Measurements from ENCODE around the gene SOX1.

SOX1 gene

DNA sequence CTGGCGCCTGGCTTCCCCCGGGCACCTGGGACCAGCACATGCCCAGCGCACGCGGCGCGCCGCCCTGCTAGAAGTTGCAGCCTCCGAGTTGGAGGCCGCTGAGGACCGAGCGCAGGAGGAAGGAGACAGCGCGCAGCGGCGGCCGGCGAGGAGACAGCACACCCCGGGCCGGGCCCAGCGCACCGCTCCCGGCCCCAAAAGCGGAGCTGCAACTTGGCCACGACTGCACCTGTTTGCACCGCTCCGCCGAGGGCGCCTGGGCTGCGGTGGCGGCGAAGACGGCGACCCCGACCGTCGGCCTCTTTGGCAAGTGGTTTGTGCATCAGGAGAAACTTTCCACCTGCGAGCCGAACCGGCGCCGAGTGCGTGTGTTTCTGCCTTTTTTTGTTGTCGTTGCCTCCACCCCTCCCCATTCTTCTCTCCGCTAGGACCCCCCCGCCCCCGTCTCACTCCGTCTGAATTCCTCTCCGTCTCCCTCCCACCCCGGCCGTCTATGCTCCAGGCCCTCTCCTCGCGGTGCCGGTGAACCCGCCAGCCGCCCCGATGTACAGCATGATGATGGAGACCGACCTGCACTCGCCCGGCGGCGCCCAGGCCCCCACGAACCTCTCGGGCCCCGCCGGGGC lies at the start of gene SOX1:
Gene SOX1 (plus strand): TSS at position 34 of the 626 bp plus-strand sequence. CDS start 510 bp downstream, at position 544.
- DNase-seq (ENCODE audit: low spot score) = no peak

DNA sequence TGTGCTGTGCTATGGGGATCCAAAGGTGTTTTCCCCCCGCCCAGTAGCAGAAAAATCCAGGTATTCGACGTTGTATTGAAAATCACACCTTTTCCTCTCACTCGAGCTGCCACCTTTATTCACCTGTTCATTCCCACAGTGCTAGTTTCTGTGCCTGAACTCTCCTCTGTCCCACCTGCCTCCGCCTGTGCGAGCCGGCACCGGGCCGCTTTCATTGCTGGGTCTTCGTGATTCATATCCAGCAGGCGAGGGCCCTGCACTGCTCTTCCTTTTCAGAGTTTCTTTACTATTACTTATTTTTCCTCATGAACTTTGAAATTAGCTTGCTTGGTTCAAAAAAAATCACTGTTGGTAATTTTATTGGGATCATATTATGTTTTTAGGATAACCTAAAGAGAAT lies 42.4 kb upstream of the SOX1 start:
- no peak for DNase-seq (ENCODE audit: low spot score)

DNA sequence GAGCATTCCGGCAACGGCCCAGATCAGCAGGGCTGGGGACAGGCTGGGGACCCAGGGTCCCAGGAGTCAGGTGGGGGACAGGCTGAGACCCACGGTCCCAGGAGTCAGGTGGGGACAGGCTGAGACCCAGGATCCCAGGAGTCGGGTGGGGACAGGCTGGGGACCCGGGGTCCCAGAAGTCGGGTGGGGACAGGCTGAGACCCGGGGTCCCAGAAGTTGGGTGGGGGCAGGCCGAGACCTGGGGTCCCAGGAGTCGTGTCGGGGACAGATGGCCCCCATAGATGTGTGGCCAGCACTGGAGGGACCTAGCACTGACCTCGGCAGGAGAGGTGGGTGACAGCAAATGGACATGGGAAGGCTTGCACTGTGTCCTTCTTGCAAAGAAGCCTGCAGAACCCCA lies 39.7 kb upstream of the SOX1 start:
- no peak for DNase-seq (ENCODE audit: low spot score)

DNA sequence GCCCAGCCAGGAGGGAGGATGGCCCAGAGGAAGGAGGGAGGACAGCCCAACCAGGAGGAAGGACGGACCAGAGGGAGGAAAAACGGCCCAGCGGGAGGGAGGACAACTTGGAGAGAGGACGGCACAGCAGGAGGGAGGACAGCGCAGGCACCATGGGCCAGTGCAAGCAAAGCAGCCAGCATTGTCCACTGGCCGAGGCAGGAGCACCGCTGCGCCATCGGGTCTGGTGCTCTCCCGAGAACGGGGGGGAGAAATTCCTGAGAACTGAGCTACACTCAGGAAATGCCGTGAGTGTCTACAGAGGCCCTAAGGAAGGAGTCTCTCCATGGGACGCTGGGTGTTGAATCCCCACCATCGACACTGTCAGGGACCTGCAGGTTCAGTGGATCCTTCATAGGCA lies 38.5 kb upstream of the SOX1 start:
- DNase-seq (ENCODE audit: low spot score) = no peak

GRCh38 chr13:112029143-112029542 lies 37.8 kb upstream of the SOX1 start:
- no peak for DNase-seq (ENCODE audit: low spot score)

DNA sequence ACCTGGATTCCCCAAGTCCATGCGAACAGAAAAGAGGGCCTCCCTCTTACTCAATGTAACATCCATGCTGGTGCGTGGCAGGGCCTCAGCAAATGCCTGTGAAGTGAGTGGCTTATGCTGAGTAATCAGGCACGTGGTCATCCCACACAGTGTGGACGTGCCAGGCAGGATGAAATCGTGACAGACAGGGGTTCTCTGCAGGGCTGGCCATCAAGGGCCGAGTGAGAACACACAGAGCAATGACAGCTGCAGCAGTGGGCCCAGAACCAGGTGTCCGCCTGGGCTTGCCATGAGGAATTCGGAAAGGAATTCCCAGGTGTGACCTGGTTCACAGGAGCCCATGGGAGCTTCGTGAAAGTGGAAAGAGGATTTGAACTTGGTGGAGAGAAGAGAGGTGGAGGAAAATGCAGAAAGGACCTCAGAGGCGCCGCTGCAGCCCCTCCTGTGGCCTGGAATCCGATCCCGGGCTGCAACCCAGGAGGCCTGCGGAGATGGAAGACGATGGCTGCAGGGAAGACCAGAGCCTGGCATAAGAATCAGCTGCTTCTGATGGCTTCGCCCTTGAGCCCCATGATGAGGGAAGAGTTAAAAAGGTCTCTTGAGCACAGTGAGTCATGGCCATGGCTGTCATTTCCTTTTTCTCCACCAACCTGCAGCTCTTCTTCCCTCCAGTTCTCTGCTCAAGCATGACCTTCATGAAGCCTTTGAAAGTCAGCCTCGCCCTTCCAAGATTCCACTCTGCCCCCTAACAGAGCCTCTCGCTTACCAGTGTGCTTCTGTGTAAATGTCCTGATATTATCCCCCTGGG lies 34.6 kb upstream of the SOX1 start:
- no peak for DNase-seq (ENCODE audit: low spot score)

GRCh38 chr13:112034231-112034630 lies 32.7 kb upstream of the SOX1 start:
- DNase-seq (ENCODE audit: low spot score) = no peak

- no peak for DNase-seq (ENCODE audit: low spot score)
These were observed 32.1 kb upstream of the SOX1 start for GRCh38 chr13:112034846-112035245.

DNA sequence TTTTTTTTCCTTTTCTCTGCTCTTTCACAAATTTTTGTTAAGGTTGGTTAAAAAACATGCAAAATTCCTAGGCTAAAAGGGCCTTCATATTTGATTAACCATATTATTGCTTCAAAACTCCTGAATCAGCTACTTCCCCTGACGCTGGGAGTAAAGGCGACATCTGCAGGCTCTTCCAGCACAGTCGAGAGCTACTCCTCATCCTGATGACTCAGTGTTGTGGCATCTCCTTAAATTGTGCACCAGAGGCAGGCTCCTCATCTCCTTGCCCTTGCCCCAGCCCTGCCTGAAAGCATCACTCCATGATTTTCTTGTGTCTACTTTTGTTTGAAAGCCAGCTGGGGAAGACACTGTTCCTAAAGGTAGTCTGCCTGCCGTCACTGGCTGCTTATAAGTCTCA lies 24.5 kb upstream of the SOX1 start:
- no peak for DNase-seq (ENCODE audit: low spot score)

DNA sequence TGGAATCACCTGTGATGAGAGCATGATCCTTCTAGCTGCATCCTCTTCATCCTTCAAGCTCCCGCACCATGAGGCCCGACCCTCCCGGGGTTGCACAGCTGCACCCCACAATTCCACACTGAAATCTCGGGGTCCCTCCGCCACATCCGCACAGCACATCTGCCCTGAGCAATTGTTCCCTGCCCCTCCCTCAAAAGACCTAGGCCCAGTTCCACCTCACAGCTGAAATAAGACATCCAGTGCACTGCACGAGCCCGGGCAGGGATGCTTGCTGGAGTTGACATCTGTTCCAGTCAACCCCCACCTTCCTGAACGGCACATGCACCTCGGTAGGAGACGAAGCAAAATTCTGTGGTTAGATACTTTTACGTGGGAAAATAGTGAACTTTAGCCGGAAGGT lies 14.7 kb upstream of the SOX1 start:
- no peak for DNase-seq (ENCODE audit: low spot score)

DNA sequence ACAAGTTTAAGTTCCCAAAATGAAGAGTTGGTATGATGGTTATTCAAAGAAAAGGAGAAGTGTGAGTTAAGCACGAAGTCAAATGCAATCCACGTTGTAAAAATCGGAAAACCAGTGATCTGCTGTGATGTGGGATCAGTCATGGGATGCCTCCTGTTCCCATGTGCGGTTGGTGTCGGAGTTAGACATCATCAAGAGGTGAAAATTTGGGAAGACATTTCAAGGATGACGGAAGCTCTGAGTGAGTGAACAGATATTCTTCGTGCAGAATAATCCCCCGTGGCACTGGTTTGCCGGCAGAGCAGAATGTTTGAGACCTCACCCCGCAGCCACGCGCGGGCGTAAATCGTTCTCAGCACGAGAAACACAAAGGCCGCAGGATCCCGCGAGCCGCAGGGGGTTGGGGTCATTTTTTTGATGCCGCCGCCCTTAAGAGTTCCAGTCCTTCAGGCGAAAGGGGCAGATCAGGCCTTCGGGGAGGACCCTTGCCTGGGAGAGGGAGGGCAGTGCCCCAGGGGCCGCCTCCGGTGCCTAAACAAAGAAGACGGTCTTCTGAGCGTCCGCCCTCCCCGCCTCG lies 13.7 kb upstream of the SOX1 start:
- DNase-seq (ENCODE audit: low spot score) = no peak

DNA sequence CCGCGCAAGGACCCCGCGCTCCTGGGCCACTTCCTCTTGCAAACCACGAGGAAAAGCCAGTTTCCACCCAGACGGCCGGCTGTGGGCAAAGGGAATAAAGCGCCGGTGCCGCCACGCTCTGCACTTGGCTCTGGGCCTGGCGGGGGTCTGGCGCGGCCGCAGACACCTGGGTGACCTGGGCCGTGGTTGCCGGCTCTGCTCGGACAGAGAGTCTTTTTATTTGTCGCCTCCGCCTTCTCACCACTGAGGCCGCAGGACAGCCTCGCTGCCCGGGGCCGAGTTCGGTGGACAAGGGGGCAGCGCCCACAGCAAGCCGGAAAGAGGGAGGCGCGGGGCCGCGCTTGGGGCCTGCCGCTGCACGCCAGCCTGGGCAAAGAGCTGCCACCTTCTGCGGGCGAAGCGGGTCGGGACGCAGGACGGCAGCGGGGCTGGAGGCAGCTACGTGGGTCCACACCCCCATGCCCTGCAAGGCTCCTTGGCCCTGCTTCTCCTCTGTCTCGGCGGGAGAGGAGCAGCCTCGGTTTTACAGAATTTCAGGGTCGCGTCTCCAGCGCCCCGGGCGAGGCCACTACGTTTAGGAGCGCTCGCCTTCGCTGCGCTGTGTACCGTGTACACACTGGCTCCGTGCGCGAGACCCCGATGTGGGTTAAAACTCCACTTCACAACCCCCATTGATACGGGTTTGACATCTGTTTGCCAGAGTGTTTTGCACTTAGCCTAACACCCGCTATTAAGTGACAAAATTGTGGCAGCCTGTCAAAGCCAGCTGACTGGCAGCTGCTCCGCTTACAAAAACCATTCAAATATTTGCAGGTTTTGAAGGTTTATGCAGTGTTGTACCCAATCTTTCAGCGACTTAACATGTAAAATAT lies 13.0 kb upstream of the SOX1 start:
- DNase-seq (ENCODE audit: low spot score) = no peak

GRCh38 chr13:112054616-112055015 lies 12.3 kb upstream of the SOX1 start:
- DNase-seq (ENCODE audit: low spot score) = no peak

- DNase-seq (ENCODE audit: low spot score) = no peak
These were observed 11.7 kb upstream of the SOX1 start for GRCh38 chr13:112055036-112055914.

- DNase-seq (ENCODE audit: low spot score) = no peak
These were observed 11.1 kb upstream of the SOX1 start for GRCh38 chr13:112055915-112056269.

DNA sequence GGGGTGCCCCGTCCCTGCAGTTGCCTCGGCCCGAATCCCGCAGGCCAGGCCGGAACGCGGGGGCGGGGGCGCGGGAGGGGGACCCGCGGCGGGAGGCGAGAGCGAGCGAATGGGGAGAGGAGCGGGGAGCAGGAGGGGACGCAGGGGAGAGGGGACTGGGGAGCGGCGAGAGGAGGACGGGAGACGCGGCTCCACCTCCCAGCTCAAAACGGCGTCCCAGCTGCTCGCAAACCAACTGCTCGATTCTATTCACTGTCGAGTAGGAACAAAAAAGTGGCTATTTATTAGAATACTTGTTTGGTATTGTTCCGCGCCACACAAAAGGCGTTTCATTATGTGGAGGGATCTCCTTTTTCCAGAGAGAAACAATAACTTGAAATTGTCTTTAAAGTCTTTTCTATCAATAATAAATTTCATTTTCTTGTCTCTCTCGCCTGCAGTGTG lies 10.6 kb upstream of the SOX1 start:
- no peak for DNase-seq (ENCODE audit: low spot score)

- no peak for DNase-seq (ENCODE audit: low spot score)
These were observed 10.1 kb upstream of the SOX1 start for GRCh38 chr13:112056739-112057438.

GRCh38 chr13:112057439-112057735 lies 9.6 kb upstream of the SOX1 start:
- no peak for DNase-seq (ENCODE audit: low spot score)

DNA sequence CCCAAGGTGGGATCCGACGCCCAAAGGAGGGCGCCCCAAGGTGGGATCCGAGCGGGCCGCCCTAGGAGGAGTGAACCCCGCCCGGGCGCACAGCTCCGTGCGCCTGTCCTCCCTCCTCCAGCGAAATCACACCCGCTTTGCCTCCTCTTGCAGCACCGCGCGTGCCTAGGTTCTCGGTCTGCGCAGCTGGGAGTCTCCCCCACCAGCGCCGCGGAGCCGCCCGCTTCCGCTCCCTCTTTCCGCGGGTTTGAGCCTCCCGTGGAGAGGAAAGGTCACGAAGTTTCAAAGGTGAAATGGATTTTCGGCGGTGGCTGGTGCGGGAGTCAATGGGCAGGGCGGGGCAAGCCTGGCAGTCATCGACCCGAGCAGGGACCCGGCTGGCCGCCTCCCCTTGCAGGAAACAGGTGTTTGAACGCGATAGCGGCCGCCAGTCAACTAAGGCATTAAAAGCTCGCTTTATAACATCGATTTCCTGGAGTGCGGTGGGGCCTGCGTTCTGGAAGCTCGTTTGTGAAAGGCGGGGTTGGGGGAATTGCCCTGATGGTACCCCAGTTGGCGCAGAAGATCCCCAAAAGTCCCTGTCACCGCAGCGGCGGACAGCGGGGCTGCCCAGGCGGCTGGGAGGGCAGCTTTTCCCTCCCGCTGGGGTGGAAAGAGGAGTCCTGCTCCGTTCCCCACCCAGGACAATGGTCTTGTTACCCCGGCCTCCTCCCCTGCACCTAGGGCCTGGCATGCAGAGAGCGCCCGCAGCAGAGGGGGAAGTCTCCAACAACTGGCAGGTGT lies 9.0 kb upstream of the SOX1 start:
- DNase-seq (ENCODE audit: low spot score) = no peak

- no peak for DNase-seq (ENCODE audit: low spot score)
These were observed 8.5 kb upstream of the SOX1 start for GRCh38 chr13:112058519-112058873.

Data from hematopoietic multipotent progenitor cell treated with erythropoietin and hydrocortisone succinate and interleukin-3 and kit ligand, for 17 days (in vitro differentiated cells).